Subcutaneous adipose tissue (tissue), 4 donors: Measurements from ENCODE around the gene PLAC8L1. TPM values are rescaled to one million over a fixed set of nuclear protein-coding genes. Genes with fewer than 3 reads are reported as not detected.

Experiments
- CTCF ChIP-seq: fragments of 450-650 bp; IDR thresholded peaks from one replicate; pipeline ENCODE4 v1.5.1; 2016; ENCODE audit warnings: low read depth, mild to moderate bottlenecking, control low read depth, antibody characterized with exemption, moderate library complexity
- total RNA-seq, 4 donors: library from RNA; depleted of rRNA; stranded (reverse); fragments of >200 nt; gene quantifications; one replicate each; pipeline ENCODE4 v1.1.0, GENCODE V29; 2016

Gene PLAC8L1
- total RNA-seq, 4 donors from 2014 or later = not detected

DNA sequence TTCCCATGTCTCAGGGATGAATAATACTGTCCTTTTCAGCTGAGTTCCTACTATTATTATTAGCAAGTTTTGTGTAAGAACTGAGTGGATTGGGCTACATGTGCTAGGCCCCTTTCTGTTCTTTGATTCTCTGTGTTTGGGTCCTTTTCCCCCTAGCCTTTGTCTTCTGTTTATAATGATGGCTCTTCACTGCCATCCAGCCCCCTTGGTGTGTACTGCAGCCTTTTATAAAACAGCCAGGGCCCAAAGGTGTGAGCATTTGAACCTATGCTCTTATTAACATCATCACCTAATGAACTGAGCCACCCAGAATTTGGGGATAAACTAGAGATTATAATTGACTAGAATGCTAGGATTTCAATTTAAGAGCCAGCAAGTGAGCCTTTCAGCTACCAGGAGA, 52.6 kb downstream of the PLAC8L1 start:
- TF ChIP-seq CTCF = no peak

GRCh38 chr5:146051678-146052077, 53.7 kb downstream of the PLAC8L1 start:
- no peak for TF ChIP-seq CTCF

GRCh38 chr5:146050086-146050485, 55.3 kb downstream of the PLAC8L1 start:
- TF ChIP-seq CTCF = no peak

DNA sequence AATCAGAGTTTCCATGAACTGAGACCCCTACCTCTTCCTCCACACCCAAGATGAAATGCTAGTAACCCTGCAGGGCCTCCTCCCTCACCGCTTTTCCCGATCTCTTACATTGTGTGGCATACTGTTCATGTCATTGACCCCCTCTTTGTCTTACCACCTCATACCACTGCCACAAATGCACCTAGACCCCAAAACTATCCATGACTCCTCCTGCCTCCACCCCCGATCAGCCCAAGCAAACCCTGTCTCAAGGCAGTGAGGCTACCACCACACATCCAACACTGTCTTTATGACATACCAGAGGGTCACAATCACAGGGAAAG, 55.7 kb downstream of the PLAC8L1 start:
- TF ChIP-seq CTCF = no peak

DNA sequence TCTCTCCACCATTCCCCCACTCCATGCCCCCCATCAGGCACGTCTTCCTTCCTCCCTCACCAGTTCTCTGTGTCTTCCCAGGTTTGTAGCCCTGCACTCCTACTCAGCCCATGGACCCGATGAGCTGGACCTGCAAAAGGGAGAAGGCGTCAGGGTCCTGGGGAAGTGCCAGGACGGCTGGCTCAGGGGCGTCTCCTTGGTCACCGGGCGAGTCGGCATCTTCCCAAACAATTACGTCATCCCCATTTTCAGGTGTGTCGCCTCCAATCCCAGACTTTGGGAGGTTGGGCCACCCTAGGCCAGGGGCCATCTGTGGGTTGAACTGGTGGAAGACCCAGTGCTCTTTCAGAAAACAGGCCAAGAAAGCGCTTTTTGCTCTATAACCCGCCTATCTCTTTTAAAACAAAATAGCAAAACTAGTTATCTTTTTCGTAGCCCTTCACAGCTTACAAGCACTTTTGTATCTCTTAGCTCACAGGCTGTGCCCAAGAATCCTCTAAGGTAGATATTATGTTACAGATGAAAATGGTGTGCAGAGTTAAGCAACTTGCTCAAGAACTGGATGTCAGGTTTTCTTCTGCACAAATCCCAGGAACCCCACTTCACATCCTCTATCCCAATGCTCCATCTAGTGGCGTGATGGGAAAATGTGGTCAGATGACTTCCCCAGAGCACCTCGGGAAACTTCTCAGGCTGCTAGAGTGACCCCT, 56.2 kb downstream of the PLAC8L1 start:
- TF ChIP-seq CTCF = no peak

DNA sequence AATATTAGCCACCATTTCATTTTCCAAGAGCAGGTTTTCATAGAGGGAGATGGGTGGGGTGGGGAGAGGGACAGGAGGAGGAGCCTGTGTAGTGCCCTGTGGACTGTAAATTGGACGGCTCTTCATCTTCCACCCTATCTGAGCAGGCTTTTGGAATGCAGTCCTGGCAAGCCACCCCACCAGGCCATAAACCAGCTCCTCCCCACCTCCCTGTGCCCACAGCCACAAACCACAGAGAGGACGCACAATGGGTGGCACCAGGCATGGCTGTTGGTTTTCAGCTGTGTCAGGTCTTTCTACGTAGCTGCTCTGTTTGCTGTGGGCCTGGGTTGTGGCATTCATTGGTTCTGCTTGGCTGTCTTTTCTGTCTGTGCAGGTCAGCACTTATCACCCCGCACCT, 58.0 kb downstream of the PLAC8L1 start:
- no peak for TF ChIP-seq CTCF

GRCh38 chr5:146043722-146044121, 61.7 kb downstream of the PLAC8L1 start:
- TF ChIP-seq CTCF = no peak
